Spleen (tissue), 7 donors: ENCODE results near the gene CD72.

Source experiments
- POLR2A ChIP-seq, 3 donors: fragments of 450-650 bp; IDR thresholded peaks; one replicate each; pipeline ENCODE4 v1.5.1; 2017; ENCODE audit warnings: antibody characterized with exemption in 3 of 3, mild to moderate bottlenecking in 1 of 3
- POLR2AphosphoS5 ChIP-seq, 3 donors: sonication (generic); formaldehyde crosslinking; IDR thresholded peaks; one replicate each; pipeline ENCODE4 v1.5.1; 2017; ENCODE audit warnings: antibody characterized with exemption in 3 of 3
- TF ChIP-seq, protein P1 (sequence below), 11 experiments: fragments of 200-600 bp in 7 of 11; fragments of 450-650 bp in 4 of 11; sonication (generic) in 4 of 11; IDR thresholded peaks in 8 of 11; conservative IDR thresholded peaks in 3 of 11; 1 replicate in 7 of 11; 2 replicates in 4 of 11; pipeline versions ENCODE4 v1.4.0 to v1.8.0; 2016 to 2021; ENCODE audit warnings: antibody characterized with exemption in 11 of 11, inconsistent platforms in 4 of 11, mild to moderate bottlenecking in 1 of 11
- donor health status: DM: no; HTN: no; CAD: no; lungs with moderate emphysema.
- donor health status: DM: no; HTN: no; CAD: no.
- donor health status: DM: no; HTN: no; CAD: no.

DNA sequence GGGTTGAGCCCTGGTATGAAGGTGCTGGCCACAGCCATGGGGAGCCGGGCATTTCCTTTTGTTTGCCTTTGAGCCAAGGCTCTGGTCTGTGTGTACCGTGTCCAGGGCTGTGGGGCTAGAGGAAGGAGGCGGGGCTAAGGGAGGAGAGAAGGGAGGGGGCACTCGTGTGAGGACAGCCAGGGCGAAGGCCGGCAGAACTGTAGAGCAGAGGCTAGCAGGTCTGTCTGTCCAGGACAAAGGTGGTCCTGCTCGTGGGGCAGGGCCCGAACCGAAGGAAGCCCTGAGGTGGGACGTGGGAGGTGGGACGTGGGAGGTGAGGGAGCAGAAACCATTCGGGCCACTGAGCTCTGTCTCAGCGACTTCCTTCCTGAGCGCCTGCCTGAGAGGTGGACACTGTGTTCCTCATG lies 54.4 kb downstream of the CD72 start:
- TF ChIP-seq POLR2A (IDR thresholded peaks at IDR 0.05) (no peak), POLR2AphosphoS5 (IDR thresholded peaks at IDR 0.05) (peak; percentile 51 to 72 (median 56))
- TF ChIP-seq, protein P1, sequence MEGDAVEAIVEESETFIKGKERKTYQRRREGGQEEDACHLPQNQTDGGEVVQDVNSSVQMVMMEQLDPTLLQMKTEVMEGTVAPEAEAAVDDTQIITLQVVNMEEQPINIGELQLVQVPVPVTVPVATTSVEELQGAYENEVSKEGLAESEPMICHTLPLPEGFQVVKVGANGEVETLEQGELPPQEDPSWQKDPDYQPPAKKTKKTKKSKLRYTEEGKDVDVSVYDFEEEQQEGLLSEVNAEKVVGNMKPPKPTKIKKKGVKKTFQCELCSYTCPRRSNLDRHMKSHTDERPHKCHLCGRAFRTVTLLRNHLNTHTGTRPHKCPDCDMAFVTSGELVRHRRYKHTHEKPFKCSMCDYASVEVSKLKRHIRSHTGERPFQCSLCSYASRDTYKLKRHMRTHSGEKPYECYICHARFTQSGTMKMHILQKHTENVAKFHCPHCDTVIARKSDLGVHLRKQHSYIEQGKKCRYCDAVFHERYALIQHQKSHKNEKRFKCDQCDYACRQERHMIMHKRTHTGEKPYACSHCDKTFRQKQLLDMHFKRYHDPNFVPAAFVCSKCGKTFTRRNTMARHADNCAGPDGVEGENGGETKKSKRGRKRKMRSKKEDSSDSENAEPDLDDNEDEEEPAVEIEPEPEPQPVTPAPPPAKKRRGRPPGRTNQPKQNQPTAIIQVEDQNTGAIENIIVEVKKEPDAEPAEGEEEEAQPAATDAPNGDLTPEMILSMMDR (IDR thresholded peaks at IDR 0.05 in 8 of 11, conservative IDR thresholded peaks at IDR 0.05 in 3 of 11): no peak
